ENCODE data around the gene TENT4A.

TENT4A gene

GRCh38 chr5:6700074-6700684 lies 13.1 kb upstream of the TENT4A start:
- no peak for DNase-seq (ENCODE audit: low read depth in 2 of 2)

- no peak for DNase-seq (ENCODE audit: low read depth in 2 of 2)
Measured at GRCh38 chr5:6700685-6701355, 12.4 kb upstream of the TENT4A start.

- DNase-seq (ENCODE audit: low read depth in 2 of 2), result no peak
Measured at GRCh38 chr5:6701491-6701890, 11.7 kb upstream of the TENT4A start.

- DNase-seq (ENCODE audit: low read depth in 2 of 2), result no peak
Measured at GRCh38 chr5:6702633-6703032, 10.6 kb upstream of the TENT4A start.

- DNase-seq (ENCODE audit: low read depth in 2 of 2), result no peak
Measured at GRCh38 chr5:6703806-6704205, 9.4 kb upstream of the TENT4A start.

- no peak for DNase-seq (ENCODE audit: low read depth in 2 of 2)
Measured at GRCh38 chr5:6704361-6704851, 8.8 kb upstream of the TENT4A start.

GRCh38 chr5:6705088-6705487 lies 8.1 kb upstream of the TENT4A start:
- DNase-seq (ENCODE audit: low read depth in 2 of 2), result peak in 1 of 2 donors; percentile 33

GRCh38 chr5:6705959-6706358 lies 7.3 kb upstream of the TENT4A start:
- no peak for DNase-seq (ENCODE audit: low read depth in 2 of 2)

- DNase-seq (ENCODE audit: low read depth in 2 of 2), result no peak
Measured at GRCh38 chr5:6707852-6708251, 5.4 kb upstream of the TENT4A start.

- no peak for DNase-seq (ENCODE audit: low read depth in 2 of 2)
Measured at GRCh38 chr5:6708814-6709213, 4.4 kb upstream of the TENT4A start.

- no peak for DNase-seq (ENCODE audit: low read depth in 2 of 2)
Measured at GRCh38 chr5:6710070-6710469, 3.2 kb upstream of the TENT4A start.

- DNase-seq (ENCODE audit: low read depth in 2 of 2), result no peak
Measured at GRCh38 chr5:6710551-6711318, 2.5 kb upstream of the TENT4A start.

- no peak for DNase-seq (ENCODE audit: low read depth in 2 of 2)
Measured at GRCh38 chr5:6711409-6712141, 1.7 kb upstream of the TENT4A start.

GRCh38 chr5:6712142-6712576 lies 1.1 kb upstream of the TENT4A start:
- peak in 1 of 2 donors; percentile 28 for DNase-seq (ENCODE audit: low read depth in 2 of 2)

GRCh38 chr5:6712577-6713273 lies 507 bp upstream of the TENT4A start:
- DNase-seq (ENCODE audit: low read depth in 2 of 2), result peak; percentile 94 to 96

GRCh38 chr5:6714226-6715041 lies 1.2 kb downstream of the TENT4A start:
- DNase-seq (ENCODE audit: low read depth in 2 of 2), result no peak

- DNase-seq (ENCODE audit: low read depth in 2 of 2), result no peak
Measured at GRCh38 chr5:6715271-6715670, 2.0 kb downstream of the TENT4A start.

GRCh38 chr5:6715758-6716628 lies 2.8 kb downstream of the TENT4A start:
- DNase-seq (ENCODE audit: low read depth in 2 of 2), result no peak

- DNase-seq (ENCODE audit: low read depth in 2 of 2), result no peak
Measured at GRCh38 chr5:6716629-6717149, 3.5 kb downstream of the TENT4A start.

Measured in stimulated activated CD8-positive, alpha-beta memory T cell treated with anti-CD3 and anti-CD28 coated beads, Interleukin-15, amount 100 ng/mL, for 48 hours (primary cell).